HepG2 (cell line): Measurements from ENCODE around the gene MTRF1. TPM values are rescaled to one million over a fixed set of nuclear protein-coding genes. Genes with fewer than 3 reads are reported as not detected.

ENCODE experiments used
- AHDC1 ChIP-seq: sonication (generic); formaldehyde crosslinking; IDR thresholded peaks from 2 replicates; pipeline ENCODE4 v1.5.1; 2020; ENCODE audit warnings: mild to moderate bottlenecking, missing genetic modification reagents, borderline replicate concordance
- CEBPG ChIP-seq: IDR thresholded peaks from 2 replicates; pipeline ENCODE4 v1.6.1; 2016
- HNF1A ChIP-seq, 2 experiments: sonication (generic) in 1 of 2; formaldehyde crosslinking in 1 of 2; IDR thresholded peaks; 2 replicates each; pipeline versions ENCODE4 v1.4.0 to v1.6.1; 2016 to 2020; ENCODE audit warnings: borderline replicate concordance in 1 of 2, low read depth in 1 of 2, mild to moderate bottlenecking in 1 of 2, missing genetic modification reagents in 1 of 2
- RARA ChIP-seq: IDR thresholded peaks from 2 replicates; pipeline ENCODE4 v1.6.1; 2016; ENCODE audit warnings: missing genetic modification reagents, missing compliant biosample characterization
- SIX4 ChIP-seq: sonication (generic); formaldehyde crosslinking; IDR thresholded peaks from 2 replicates; pipeline ENCODE4 v1.4.0; 2020; ENCODE audit warnings: missing genetic modification reagents
- SRSF1 ChIP-seq: fragments of 200-400 bp; formaldehyde crosslinking; optimal IDR thresholded peaks from 2 replicates; pipeline ENCODE3; 2017; ENCODE audit warnings: mild to moderate bottlenecking, low read depth, low read length, moderate library complexity
- ZGPAT ChIP-seq: IDR thresholded peaks from 2 replicates; pipeline ENCODE4 v1.6.1; 2016; ENCODE audit warnings: mild to moderate bottlenecking
- ZNF407 ChIP-seq: sonication (generic); formaldehyde crosslinking; IDR thresholded peaks from one replicate; pipeline ENCODE4 v1.5.1; 2020; ENCODE audit warnings: mild to moderate bottlenecking, missing genetic modification reagents; ENCODE audit errors: not compliant biosample characterization
- ZNF839 ChIP-seq: sonication (generic); formaldehyde crosslinking; IDR thresholded peaks from 2 replicates; pipeline ENCODE4 v1.4.0; 2020; ENCODE audit warnings: missing genetic modification reagents, mild to moderate bottlenecking, borderline replicate concordance
- polyA plus RNA-seq, 8 experiments: library from polyadenylated mRNA; depleted of rRNA in 3 of 8; stranded (reverse) in 7 of 8; unstranded in 1 of 8; fragments of >200 nt; fragmentation: Illumina TruSeq in 4 of 8; extraction: Trizol in 4 of 8; gene quantifications; 2 replicates each; pipeline versions ENCODE4 v1.2.1 to v1.2.3, GENCODE V29; 2011 to 2016; ENCODE audit warnings: low read depth in 4 of 8, missing spikeins in 1 of 8, mixed read lengths in 1 of 8; ENCODE audit not compliant: insufficient read depth in 1 of 8
- total RNA-seq, 5 experiments: library from RNA; depleted of rRNA; stranded (reverse); fragments of >200 nt; fragmentation: Illumina TruSeq; extraction: Trizol; gene quantifications; 2 replicates each; pipeline ENCODE4 v1.2.3, GENCODE V29; 2016; ENCODE audit warnings: low read depth in 1 of 5

MTRF1 gene
- total and polyA plus RNA-seq, 2 of the 13 experiments (the other 11 are each of a cell fraction or from before 2014, with no cell fraction given), result 21.6 to 27.2 TPM

- TF ChIP-seq ZNF407 (CRISPR knock-in tag), result no peak
- TF ChIP-seq CEBPG (CRISPR knock-in tag), result peak; percentile 92
- TF ChIP-seq HNF1A (IDR thresholded peaks at IDR 0.05; ENCODE audit: low read depth), result no peak
- TF ChIP-seq HNF1A (CRISPR knock-in tag; IDR thresholded peaks at IDR 0.05; ENCODE audit: borderline replicate concordance), result peak; percentile 72
- no peak for TF ChIP-seq ZNF839 (CRISPR knock-in tag)
- 0 out of 2 replicates have a peak, but pooled peaks have one; percentile 21 for TF ChIP-seq SIX4 (CRISPR knock-in tag)
- peak; percentile 91 for TF ChIP-seq RARA (CRISPR knock-in tag)
- TF ChIP-seq ZGPAT (CRISPR knock-in tag), result peak; percentile 71
- no peak for TF ChIP-seq SRSF1
- TF ChIP-seq AHDC1 (CRISPR knock-in tag), result peak; percentile 79; the same call in 1 of the 2 replicates
These were observed 26.1 kb upstream of the MTRF1 start (continued) for GRCh38 chr13:41289463-41289881.
